Suppressor macrophage (primary cell): Measurements from ENCODE around the gene CBX7.

Experiments
- DNase-seq, 4 experiments: peaks; one replicate each; pipeline ENCODE4 v3.0.0-alpha.2; 2020 to 2022
- total RNA-seq, 17 experiments: gene quantifications; one replicate each; lab custom pipeline; 2026; ENCODE audit warnings: mixed read lengths in 6 of 17, inconsistent platforms in 3 of 17; lab: John Stamatoyannopoulos, UW

CBX7 gene
- 0.55 to 8.0 (median 3.0) reads per million in 17 experiments for total RNA-seq

GRCh38 chr22:39152511-39153219 is at the start of gene CBX7:
Gene CBX7, minus strand, starts transcription at chr22:39152680. Its CDS starts 236 bp downstream, at chr22:39152444.
- DNase-seq: peak; percentile 93 to 98 (median 96)

- DNase-seq: no peak
These were observed 45.1 kb upstream of the CBX7 start for GRCh38 chr22:39197578-39197977.

- no peak for DNase-seq
These were observed 41.6 kb upstream of the CBX7 start for GRCh38 chr22:39194098-39194497.

GRCh38 chr22:39188809-39189208 is 36.3 kb upstream of the CBX7 start:
- DNase-seq: no peak

- DNase-seq: no peak
These were observed 33.1 kb upstream of the CBX7 start for GRCh38 chr22:39185601-39186012.

GRCh38 chr22:39184586-39185577 is 32.4 kb upstream of the CBX7 start:
- DNase-seq: no peak

- peak in 1 of 4 experiments; percentile 8 for DNase-seq
These were observed 31.6 kb upstream of the CBX7 start for GRCh38 chr22:39183991-39184585.

GRCh38 chr22:39182478-39183030 is 30.1 kb upstream of the CBX7 start:
- no peak for DNase-seq

- no peak for DNase-seq
These were observed 29.3 kb upstream of the CBX7 start for GRCh38 chr22:39181778-39182177.

- DNase-seq: no peak
These were observed 28.9 kb upstream of the CBX7 start for GRCh38 chr22:39181356-39181755.

GRCh38 chr22:39179841-39180335 is 27.4 kb upstream of the CBX7 start:
- DNase-seq: no peak

- no peak for DNase-seq
These were observed 26.9 kb upstream of the CBX7 start for GRCh38 chr22:39179401-39179827.

- no peak for DNase-seq
These were observed 26.0 kb upstream of the CBX7 start for GRCh38 chr22:39178206-39179111.

GRCh38 chr22:39177791-39178190 is 25.3 kb upstream of the CBX7 start:
- DNase-seq: no peak

GRCh38 chr22:39177456-39177775 is 24.9 kb upstream of the CBX7 start:
- no peak for DNase-seq

GRCh38 chr22:39176714-39177455 is 24.4 kb upstream of the CBX7 start:
- DNase-seq: no peak

GRCh38 chr22:39176143-39176713 is 23.7 kb upstream of the CBX7 start:
- DNase-seq: no peak

GRCh38 chr22:39175353-39176142 is 23.1 kb upstream of the CBX7 start:
- DNase-seq: no peak
